PC-9 (cell line): ENCODE results near the gene PXDN. TPM values are rescaled to one million over a fixed set of nuclear protein-coding genes. Genes with fewer than 3 reads are reported as not detected.

Experiments used
- BruUV-seq: library from RNA; stranded (reverse); fragments of 400-500 nt; replicated peaks from 2 replicates; lab custom pipeline; 2021; lab: Mats Ljungman, UMichigan
- CTCF ChIA-PET: fragments of 300-600 bp; sonication (Branson Sonifier 250); formaldehyde crosslinking; loops from one replicate; lab custom pipeline; 2022; ENCODE audit warnings: antibody characterized with exemption; lab: Charles Lee
- POLR2A ChIA-PET: fragments of 300-600 bp; sonication (Branson Sonifier 250); formaldehyde crosslinking; loops from one replicate; lab custom pipeline; 2022; ENCODE audit warnings: antibody characterized with exemption; ENCODE audit not compliant: unreplicated experiment; lab: Charles Lee
- DNase-seq, 2 experiments: peaks; one replicate each; pipeline versions ENCODE4 v3.0.0 to v3.0.0-alpha.2; 2015 to 2022; ENCODE audit warnings: mixed read lengths in 1 of 2
- H2AFZ ChIP-seq: fragments of 200-600 bp; sonication (generic); 2 replicates; pipeline ENCODE4 v1.8.1; 2017; ENCODE audit warnings: antibody characterized with exemption
- H3F3A ChIP-seq: fragments of 200-600 bp; sonication (generic); 2 replicates; pipeline ENCODE4 v1.8.1; 2017; ENCODE audit warnings: antibody characterized with exemption, mild to moderate bottlenecking, low read depth; ENCODE audit not compliant: insufficient read depth
- H3K27ac ChIP-seq: fragments of 200-600 bp; sonication (generic); 2 replicates; pipeline ENCODE4 v1.6.1; 2016; ENCODE audit warnings: mixed run types
- H3K27me3 ChIP-seq: fragments of 200-600 bp; sonication (generic); 2 replicates; pipeline ENCODE4 v1.6.1; 2016; ENCODE audit warnings: low read depth, mixed run types; ENCODE audit not compliant: insufficient read depth
- H3K36me3 ChIP-seq: fragments of 200-600 bp; sonication (generic); 2 replicates; pipeline ENCODE4 v1.6.1; 2016; ENCODE audit warnings: low read depth, mixed run types
- H3K4me1 ChIP-seq: fragments of 200-600 bp; sonication (generic); replicated peaks from 2 replicates; pipeline ENCODE4 v1.6.1; 2016; ENCODE audit warnings: mixed run types; ENCODE audit not compliant: insufficient read depth
- H3K4me2 ChIP-seq: fragments of 200-600 bp; sonication (generic); 2 replicates; pipeline ENCODE4 v1.6.1; 2017; ENCODE audit warnings: mixed run types
- H3K4me3 ChIP-seq: fragments of 200-600 bp; sonication (generic); 2 replicates; pipeline ENCODE4 v1.6.1; 2016; ENCODE audit warnings: mixed run types
- H3K79me2 ChIP-seq: fragments of 200-600 bp; sonication (generic); 2 replicates; pipeline ENCODE4 v1.6.1; 2017; ENCODE audit warnings: low read depth, mixed run types
- H3K9me2 ChIP-seq: fragments of 200-600 bp; sonication (generic); 2 replicates; pipeline ENCODE4 v1.8.1; 2017; ENCODE audit warnings: mild to moderate bottlenecking; ENCODE audit not compliant: insufficient read depth
- H3K9me3 ChIP-seq: fragments of 200-600 bp; sonication (generic); 2 replicates; pipeline ENCODE4 v1.8.1; 2016; ENCODE audit warnings: low read depth; ENCODE audit not compliant: insufficient read depth
- H4K20me1 ChIP-seq: fragments of 200-600 bp; sonication (generic); 2 replicates; pipeline ENCODE4 v1.8.1; 2017; ENCODE audit not compliant: insufficient read depth
- EZH2 ChIP-seq: fragments of 200-600 bp; sonication (generic); IDR thresholded peaks from 2 replicates; pipeline ENCODE4 v1.8.0; 2017; ENCODE audit warnings: antibody characterized with exemption, low read depth
- intact Hi-C: fragments of 100-400 bp; cut with micrococcal nuclease; formaldehyde crosslinking; loops from one replicate; pipeline ENCODE4 v1.10.0; 2022; ENCODE audit not compliant: unreplicated experiment
- total RNA-seq: library from RNA; stranded (reverse); gene quantifications from 2 replicates; pipeline ENCODE4 v1.2.3, GENCODE V29; 2021
- TF ChIP-seq, protein P1 (sequence below): fragments of 200-600 bp; sonication (generic); conservative IDR thresholded peaks from 2 replicates; pipeline ENCODE4 v1.6.1; 2017; ENCODE audit warnings: mixed run types, antibody characterized with exemption, mild to moderate bottlenecking, moderate library complexity

PXDN gene
- total RNA-seq, 1 experiment from 2014 or later: 91.1 TPM

DNA sequence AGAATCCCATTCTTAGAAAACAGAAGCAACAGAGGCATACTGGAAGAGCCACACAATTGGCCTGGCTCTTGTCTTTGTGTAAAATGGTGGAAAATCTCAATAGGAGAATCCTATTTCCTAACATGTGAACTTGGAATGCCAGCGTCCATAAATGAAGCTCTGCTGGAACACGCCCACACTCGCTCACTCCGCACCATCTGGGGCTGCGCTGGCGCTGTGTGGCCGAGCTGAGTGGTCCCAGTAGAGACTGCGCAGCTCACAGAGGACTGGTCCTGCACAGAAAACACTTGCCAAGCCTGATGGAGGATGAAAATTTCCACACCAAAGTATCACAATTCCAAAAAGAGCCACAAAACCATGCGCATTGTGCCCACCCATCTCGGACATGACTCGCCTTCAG, 56.2 kb downstream of the PXDN start:
- TF ChIP-seq, protein P1, sequence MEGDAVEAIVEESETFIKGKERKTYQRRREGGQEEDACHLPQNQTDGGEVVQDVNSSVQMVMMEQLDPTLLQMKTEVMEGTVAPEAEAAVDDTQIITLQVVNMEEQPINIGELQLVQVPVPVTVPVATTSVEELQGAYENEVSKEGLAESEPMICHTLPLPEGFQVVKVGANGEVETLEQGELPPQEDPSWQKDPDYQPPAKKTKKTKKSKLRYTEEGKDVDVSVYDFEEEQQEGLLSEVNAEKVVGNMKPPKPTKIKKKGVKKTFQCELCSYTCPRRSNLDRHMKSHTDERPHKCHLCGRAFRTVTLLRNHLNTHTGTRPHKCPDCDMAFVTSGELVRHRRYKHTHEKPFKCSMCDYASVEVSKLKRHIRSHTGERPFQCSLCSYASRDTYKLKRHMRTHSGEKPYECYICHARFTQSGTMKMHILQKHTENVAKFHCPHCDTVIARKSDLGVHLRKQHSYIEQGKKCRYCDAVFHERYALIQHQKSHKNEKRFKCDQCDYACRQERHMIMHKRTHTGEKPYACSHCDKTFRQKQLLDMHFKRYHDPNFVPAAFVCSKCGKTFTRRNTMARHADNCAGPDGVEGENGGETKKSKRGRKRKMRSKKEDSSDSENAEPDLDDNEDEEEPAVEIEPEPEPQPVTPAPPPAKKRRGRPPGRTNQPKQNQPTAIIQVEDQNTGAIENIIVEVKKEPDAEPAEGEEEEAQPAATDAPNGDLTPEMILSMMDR: no peak
- Histone ChIP-seq H3F3A (peaks cover 21% of the 10 kb centered on the region), H3K27ac (no peak overlapping the region), H3K9me2 (no peaks in the 10 kb centered on the region), H3K27me3 (peaks cover 19% of the 10 kb centered on the region; the same call in 1 of the 2 replicates), H2AFZ (no peak overlapping the region), H3K36me3 (no peaks in the 10 kb centered on the region), H3K4me3 (no peak overlapping the region), H3K4me2 (no peak overlapping the region), H3K9me3 (no peaks in the 10 kb centered on the region), H4K20me1 (no peaks in the 10 kb centered on the region), H3K4me1 (peaks cover 50% of the 10 kb centered on the region), H3K79me2 (peaks cover 4% of the 10 kb centered on the region; the same call in 1 of the 2 replicates)
- no TSS peak for BruUV-seq
- DNase-seq: no peak
- ChIA-PET CTCF (no interaction called here), POLR2A (no interaction called here)
- intact Hi-C loops: loop anchor here (5.0 kb wide), 1 partner anchor 61 kb away; no protein-coding TSS in a partner anchor

DNA sequence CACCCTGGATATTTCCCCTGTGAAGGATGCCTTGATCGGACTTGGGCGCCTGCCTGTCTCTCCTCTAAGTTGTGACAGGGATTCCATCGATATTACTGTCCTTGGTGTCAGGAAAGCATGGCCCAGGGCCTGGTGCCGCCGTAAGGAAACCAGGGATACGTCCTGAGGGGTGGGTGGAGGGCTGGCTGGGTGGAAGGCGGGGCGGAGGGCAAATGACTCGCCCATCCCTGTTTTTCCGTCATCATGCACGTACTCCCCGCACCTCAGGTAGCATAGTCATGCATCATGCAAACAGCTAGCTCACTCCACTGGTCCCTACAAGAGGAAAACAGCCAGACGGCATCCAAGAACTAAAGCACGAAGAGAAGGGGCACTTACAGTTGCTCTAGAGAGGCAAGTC, 57.1 kb downstream of the PXDN start:
- Histone ChIP-seq H3K4me2 (peak overlapping the region; percentile 41), H3K79me2 (peaks cover 5% of the 10 kb centered on the region; the same call in 1 of the 2 replicates), H3K9me3 (no peaks in the 10 kb centered on the region), H3K27ac (peak overlapping the region; percentile 70), H3K36me3 (no peaks in the 10 kb centered on the region), H3K9me2 (no peaks in the 10 kb centered on the region), H3F3A (peaks cover 21% of the 10 kb centered on the region), H2AFZ (no peak overlapping the region), H3K4me3 (no peak overlapping the region), H3K4me1 (peaks cover 50% of the 10 kb centered on the region), H4K20me1 (no peaks in the 10 kb centered on the region), H3K27me3 (peaks cover 13% of the 10 kb centered on the region; the same call in 1 of the 2 replicates)
- TF ChIP-seq, protein P1: no peak
- no peak for TF ChIP-seq EZH2
- DNase-seq: no peak
- CTCF ChIA-PET: no interaction called here
- BruUV-seq: no TSS peak
- POLR2A ChIA-PET: no interaction called here
- intact Hi-C loops: loop anchor here (2.0 to 5.0 kb wide), 2 partner anchors 56 to 60 kb away; no protein-coding TSS in a partner anchor

DNA sequence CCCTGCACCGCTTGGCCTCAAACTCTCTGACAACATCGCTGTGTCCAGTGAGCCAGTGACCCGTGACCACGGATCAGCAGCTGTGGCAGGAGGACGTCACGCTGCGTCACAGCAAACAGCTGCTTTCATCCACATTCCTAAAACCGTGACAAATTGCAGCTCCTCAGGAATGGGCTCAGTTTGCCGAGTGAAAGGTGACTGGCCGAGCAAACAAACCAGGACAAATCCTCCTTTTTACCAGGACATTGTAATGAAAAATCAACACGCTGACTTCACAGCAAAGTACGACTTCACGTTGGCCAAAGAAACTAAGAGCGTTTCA, 57.6 kb downstream of the PXDN start:
- POLR2A ChIA-PET: no interaction called here
- Histone ChIP-seq H3K4me2 (peak overlapping the region; percentile 41), H3K36me3 (no peaks in the 10 kb centered on the region), H3K4me1 (peaks cover 50% of the 10 kb centered on the region), H3K27me3 (peaks cover 18% of the 10 kb centered on the region; the same call in 1 of the 2 replicates), H3K4me3 (no peak overlapping the region), H3K9me2 (no peaks in the 10 kb centered on the region), H3K79me2 (peaks cover 5% of the 10 kb centered on the region; the same call in 1 of the 2 replicates), H4K20me1 (no peaks in the 10 kb centered on the region), H3F3A (peaks cover 21% of the 10 kb centered on the region), H3K9me3 (no peaks in the 10 kb centered on the region), H2AFZ (no peak overlapping the region), H3K27ac (peak overlapping the region; percentile 70)
- no peak for DNase-seq
- intact Hi-C loops: loop anchor here (2.0 to 5.0 kb wide), 2 partner anchors 56 to 59 kb away; no protein-coding TSS in a partner anchor
- TF ChIP-seq, protein P1: no peak
- TF ChIP-seq EZH2: no peak
- no TSS peak for BruUV-seq
- CTCF ChIA-PET: no interaction called here
